ENCODE data around the gene COPE. TPM values are rescaled to one million over a fixed set of nuclear protein-coding genes. Genes with fewer than 3 reads are reported as not detected.

COPE gene
- total and polyA plus RNA-seq, 4 donors: 94.1 to 365 (median 275) TPM

DNA sequence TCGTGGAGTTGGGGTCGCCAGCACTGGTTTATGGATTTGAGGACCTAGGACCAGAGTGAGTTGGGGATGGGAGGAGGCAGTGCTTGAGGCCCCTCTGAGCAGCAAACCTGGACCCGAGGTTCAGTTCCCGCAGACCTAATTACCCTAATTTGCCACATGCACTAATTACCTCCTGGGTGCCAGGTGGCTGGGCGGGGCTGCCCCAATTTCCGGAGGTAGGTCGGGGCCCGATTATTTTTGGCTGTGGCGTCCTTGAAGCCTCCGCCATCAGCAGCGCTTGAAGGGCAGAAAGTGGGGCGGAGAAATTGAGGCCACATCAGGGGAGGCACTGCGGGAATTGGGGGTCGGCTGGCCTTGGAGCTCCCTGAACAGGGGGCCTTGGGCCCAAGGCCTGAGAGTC is 27.7 kb upstream of the COPE start:
- 88 to 94% methylated on average over 14 of the region's 14 CpGs for WGBS, 2 donors
- no peak for DNase-seq
- Histone ChIP-seq H3K27ac (ENCODE audit: low read depth in 1 of 2, low read length in 1 of 2) (no peak overlapping the region), H3K36me3 (ENCODE audit: control insufficient read depth in 4 of 4, insufficient read depth in 4 of 4, low read length in 4 of 4) (no peaks in the 10 kb centered on the region), H3K9me3 (ENCODE audit: control insufficient read depth in 4 of 4, insufficient read depth in 3 of 4, low read length in 3 of 4) (no peaks in the 10 kb centered on the region), H3K27me3 (ENCODE audit: control insufficient read depth in 3 of 3, insufficient read depth in 3 of 3, low read length in 2 of 3) (no peaks in the 10 kb centered on the region), H3K4me3 (no peak overlapping the region), H3K4me1 (ENCODE audit: control insufficient read depth in 5 of 5, insufficient read depth in 5 of 5, low read length in 5 of 5) (no peaks in the 10 kb centered on the region), H3K9ac (ENCODE audit: insufficient read depth in 1 of 2, low read length in 2 of 2) (no peak overlapping the region)
- TF ChIP-seq, protein P1, sequence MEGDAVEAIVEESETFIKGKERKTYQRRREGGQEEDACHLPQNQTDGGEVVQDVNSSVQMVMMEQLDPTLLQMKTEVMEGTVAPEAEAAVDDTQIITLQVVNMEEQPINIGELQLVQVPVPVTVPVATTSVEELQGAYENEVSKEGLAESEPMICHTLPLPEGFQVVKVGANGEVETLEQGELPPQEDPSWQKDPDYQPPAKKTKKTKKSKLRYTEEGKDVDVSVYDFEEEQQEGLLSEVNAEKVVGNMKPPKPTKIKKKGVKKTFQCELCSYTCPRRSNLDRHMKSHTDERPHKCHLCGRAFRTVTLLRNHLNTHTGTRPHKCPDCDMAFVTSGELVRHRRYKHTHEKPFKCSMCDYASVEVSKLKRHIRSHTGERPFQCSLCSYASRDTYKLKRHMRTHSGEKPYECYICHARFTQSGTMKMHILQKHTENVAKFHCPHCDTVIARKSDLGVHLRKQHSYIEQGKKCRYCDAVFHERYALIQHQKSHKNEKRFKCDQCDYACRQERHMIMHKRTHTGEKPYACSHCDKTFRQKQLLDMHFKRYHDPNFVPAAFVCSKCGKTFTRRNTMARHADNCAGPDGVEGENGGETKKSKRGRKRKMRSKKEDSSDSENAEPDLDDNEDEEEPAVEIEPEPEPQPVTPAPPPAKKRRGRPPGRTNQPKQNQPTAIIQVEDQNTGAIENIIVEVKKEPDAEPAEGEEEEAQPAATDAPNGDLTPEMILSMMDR (IDR thresholded peaks at IDR 0.05; ENCODE audit: control extremely low read depth, extremely low read depth): no peak
- no peak for ATAC-seq (ENCODE audit: insufficient read depth, low FRiP score)

DNA sequence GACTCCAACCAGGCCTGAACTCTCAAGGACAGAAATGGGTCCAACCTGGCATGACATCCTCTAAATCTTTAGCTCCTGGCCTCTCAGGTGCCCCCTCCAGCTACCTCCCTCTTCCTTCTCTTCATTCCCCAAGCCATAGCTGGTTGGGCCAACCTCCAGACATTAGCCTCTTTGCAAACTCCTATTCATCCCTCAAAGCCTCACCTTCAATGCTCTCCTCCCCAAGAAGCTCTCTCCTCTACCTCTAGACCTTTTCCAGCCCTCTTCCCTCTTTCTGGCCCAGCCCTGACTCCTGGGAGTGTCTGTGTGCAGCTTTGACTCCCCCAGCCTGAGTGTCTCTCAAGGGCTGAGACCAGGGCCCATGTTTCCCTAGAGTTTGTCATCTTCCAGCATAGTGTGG is 27.1 kb upstream of the COPE start:
- Histone ChIP-seq H3K9ac (ENCODE audit: insufficient read depth in 1 of 2, low read length in 2 of 2) (no peak overlapping the region), H3K27ac (ENCODE audit: low read depth in 1 of 2, low read length in 1 of 2) (no peak overlapping the region), H3K4me1 (ENCODE audit: control insufficient read depth in 5 of 5, insufficient read depth in 5 of 5, low read length in 5 of 5) (peaks cover 0 to 3% (median 3%) of the 10 kb centered on the region in 5 donors), H3K27me3 (ENCODE audit: control insufficient read depth in 3 of 3, insufficient read depth in 3 of 3, low read length in 2 of 3) (no peaks in the 10 kb centered on the region), H3K9me3 (ENCODE audit: control insufficient read depth in 4 of 4, insufficient read depth in 3 of 4, low read length in 3 of 4) (no peaks in the 10 kb centered on the region), H3K36me3 (ENCODE audit: control insufficient read depth in 4 of 4, insufficient read depth in 4 of 4, low read length in 4 of 4) (no peaks in the 10 kb centered on the region), H3K4me3 (no peak overlapping the region)
- TF ChIP-seq, protein P1 (IDR thresholded peaks at IDR 0.05; ENCODE audit: control extremely low read depth, extremely low read depth): no peak
- ATAC-seq (ENCODE audit: insufficient read depth, low FRiP score): no peak
- DNase-seq: no peak

DNA sequence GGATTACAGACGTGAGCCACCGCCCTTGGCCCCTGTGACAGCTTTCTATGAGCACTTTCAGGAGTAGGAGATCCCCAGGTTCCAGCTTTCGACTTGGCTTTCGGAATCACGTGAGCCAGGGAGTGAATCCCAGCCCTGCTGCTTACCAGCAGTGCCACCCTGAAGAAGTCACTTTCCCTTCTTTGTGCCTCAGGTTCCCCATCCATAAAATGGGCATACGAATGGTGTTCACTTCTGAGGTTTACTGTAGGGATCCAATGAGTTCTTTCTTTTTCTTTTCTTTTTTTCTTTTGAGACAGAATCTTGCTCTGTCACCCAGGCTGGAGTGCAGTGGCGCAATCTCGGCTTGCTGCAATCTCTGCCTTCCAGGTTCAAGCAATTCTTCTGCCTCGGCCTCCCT is 26.1 kb upstream of the COPE start:
- 88 to 89% methylated on average over 9 of the region's 9 CpGs for WGBS, 2 donors
- H3K4me1 ChIP-seq (ENCODE audit: control insufficient read depth in 5 of 5, insufficient read depth in 5 of 5, low read length in 5 of 5): peaks cover 0 to 3% (median 3%) of the 10 kb centered on the region in 5 donors
- no peaks in the 10 kb centered on the region for H3K9me3 ChIP-seq (ENCODE audit: control insufficient read depth in 4 of 4, insufficient read depth in 3 of 4, low read length in 3 of 4)
- ATAC-seq (ENCODE audit: insufficient read depth, low FRiP score) (no peak), DNase-seq (no peak)
- no peaks in the 10 kb centered on the region for H3K27me3 ChIP-seq (ENCODE audit: control insufficient read depth in 3 of 3, insufficient read depth in 3 of 3, low read length in 2 of 3)
- H3K36me3 ChIP-seq (ENCODE audit: control insufficient read depth in 4 of 4, insufficient read depth in 4 of 4, low read length in 4 of 4): no peaks in the 10 kb centered on the region
- H3K4me3 ChIP-seq: no peak overlapping the region
- H3K27ac ChIP-seq (ENCODE audit: low read depth in 1 of 2, low read length in 1 of 2): no peak overlapping the region
- no peak overlapping the region for H3K9ac ChIP-seq (ENCODE audit: insufficient read depth in 1 of 2, low read length in 2 of 2)
- TF ChIP-seq, protein P1 (IDR thresholded peaks at IDR 0.05; ENCODE audit: control extremely low read depth, extremely low read depth): no peak

DNA sequence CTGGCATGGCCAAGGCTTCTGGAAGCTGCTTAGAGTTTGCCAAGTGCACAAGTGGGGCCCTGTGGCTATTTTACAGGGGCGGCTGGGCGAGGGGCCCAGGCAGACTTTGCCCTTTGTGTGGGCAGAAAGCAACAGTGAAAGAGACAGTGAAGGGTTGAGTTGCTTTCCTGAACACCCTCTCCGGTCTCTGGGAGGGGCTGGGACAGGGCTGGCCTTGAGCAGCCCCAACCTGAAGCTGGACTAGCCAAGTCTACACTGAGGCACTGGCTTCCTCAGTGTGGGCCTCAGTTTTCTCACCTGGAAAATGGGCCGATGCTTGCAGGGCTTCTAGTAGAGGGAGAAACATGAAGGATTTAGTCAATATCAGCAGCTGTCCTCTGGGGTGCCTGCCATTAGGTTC is 24.3 kb upstream of the COPE start:
- H3K27ac ChIP-seq (ENCODE audit: low read depth in 1 of 2, low read length in 1 of 2): no peak overlapping the region
- no peak for DNase-seq
- H3K4me3 ChIP-seq: no peak overlapping the region
- no peak overlapping the region for H3K9ac ChIP-seq (ENCODE audit: insufficient read depth in 1 of 2, low read length in 2 of 2)
- no peaks in the 10 kb centered on the region for H3K9me3 ChIP-seq (ENCODE audit: control insufficient read depth in 4 of 4, insufficient read depth in 3 of 4, low read length in 3 of 4)
- TF ChIP-seq, protein P1 (IDR thresholded peaks at IDR 0.05; ENCODE audit: control extremely low read depth, extremely low read depth): no peak
- 90 to 91% methylated on average over 4 of the region's 4 CpGs for WGBS, 2 donors
- no peaks in the 10 kb centered on the region for H3K36me3 ChIP-seq (ENCODE audit: control insufficient read depth in 4 of 4, insufficient read depth in 4 of 4, low read length in 4 of 4)
- no peaks in the 10 kb centered on the region for H3K27me3 ChIP-seq (ENCODE audit: control insufficient read depth in 3 of 3, insufficient read depth in 3 of 3, low read length in 2 of 3)
- H3K4me1 ChIP-seq (ENCODE audit: control insufficient read depth in 5 of 5, insufficient read depth in 5 of 5, low read length in 5 of 5): peaks cover 0 to 12% (median 4%) of the 10 kb centered on the region in 5 donors
- no peak for ATAC-seq (ENCODE audit: insufficient read depth, low FRiP score)
